Liver (tissue), 9 donors: ENCODE measurements around the gene HLA-DRB1. TPM values are rescaled to one million over a fixed set of nuclear protein-coding genes. Genes with fewer than 3 reads are reported as not detected.

Experiments
- DNase-seq: peaks from one replicate; pipeline ENCODE4 v3.0.0-alpha.2; 2017; ENCODE audit warnings: low spot score
- H3K27ac ChIP-seq, 2 donors: one replicate each; pipeline ENCODE4 v1.7.0; 2013; ENCODE audit warnings: inconsistent platforms in 2 of 2, low read length in 2 of 2, control low read depth in 1 of 2, low read depth in 1 of 2, mild to moderate bottlenecking in 1 of 2
- H3K27me3 ChIP-seq, 4 donors: one replicate each; pipeline versions ENCODE4 v1.6.1 to v1.7.0; 2013; ENCODE audit warnings: low read length in 3 of 4, inconsistent platforms in 1 of 4, mild to moderate bottlenecking in 1 of 4, moderate library complexity in 1 of 4; ENCODE audit not compliant: control insufficient read depth in 4 of 4, insufficient read depth in 4 of 4
- H3K36me3 ChIP-seq, 4 donors: one replicate each; pipeline versions ENCODE4 v1.6.1 to v1.7.0; 2013; ENCODE audit warnings: low read length in 3 of 4, mild to moderate bottlenecking in 3 of 4, low read depth in 1 of 4, moderate library complexity in 1 of 4; ENCODE audit not compliant: control insufficient read depth in 4 of 4, insufficient read depth in 3 of 4
- H3K4me1 ChIP-seq, 4 donors: one replicate each; pipeline versions ENCODE4 v1.6.1 to v1.7.0; 2013; ENCODE audit warnings: low read length in 3 of 4, mild to moderate bottlenecking in 3 of 4, moderate library complexity in 1 of 4; ENCODE audit not compliant: control insufficient read depth in 4 of 4, insufficient read depth in 4 of 4
- H3K4me3 ChIP-seq, 3 donors: one replicate each; pipeline versions ENCODE4 v1.6.1 to v1.7.0; 2013; ENCODE audit warnings: low read length in 3 of 3, control low read depth in 1 of 3, low read depth in 1 of 3, mild to moderate bottlenecking in 1 of 3
- H3K9ac ChIP-seq, 2 donors: one replicate each; pipeline ENCODE4 v1.7.0; 2013; ENCODE audit warnings: low read length in 2 of 2, mild to moderate bottlenecking in 2 of 2, moderate library complexity in 2 of 2, control low read depth in 1 of 2, low read depth in 1 of 2
- H3K9me3 ChIP-seq, 4 donors: one replicate each; pipeline versions ENCODE4 v1.6.1 to v1.7.0; 2013; ENCODE audit warnings: low read length in 3 of 4; ENCODE audit not compliant: control insufficient read depth in 4 of 4
- ATF3 ChIP-seq: IDR thresholded peaks from 2 replicates; pipeline ENCODE4 v1.6.1; 2016; ENCODE audit warnings: antibody characterized with exemption
- CTCF ChIP-seq: fragments of 150-350 bp; IDR thresholded peaks from 2 replicates; pipeline ENCODE4 v1.5.1; 2017; ENCODE audit warnings: improper control_type of control experiment, low read depth, low read length; ENCODE audit not compliant: missing input control
- EGR1 ChIP-seq, 2 donors: IDR thresholded peaks; 2 replicates each; pipeline ENCODE4 v1.6.1; 2016 to 2018; ENCODE audit warnings: antibody characterized with exemption in 2 of 2, low read depth in 2 of 2
- FOXA1 ChIP-seq: IDR thresholded peaks from 2 replicates; pipeline ENCODE4 v1.6.1; 2016; ENCODE audit warnings: antibody characterized with exemption
- FOXA2 ChIP-seq: IDR thresholded peaks from 2 replicates; pipeline ENCODE4 v1.6.1; 2016; ENCODE audit warnings: antibody characterized with exemption
- GABPA ChIP-seq, 2 donors: IDR thresholded peaks in 1 of 2; conservative IDR thresholded peaks in 1 of 2; 2 replicates each; pipeline ENCODE4 v1.6.1; 2016; ENCODE audit warnings: antibody characterized with exemption in 2 of 2, mild to moderate bottlenecking in 1 of 2, moderate library complexity in 1 of 2
- HNF4A ChIP-seq, 2 donors: conservative IDR thresholded peaks; 2 replicates each; pipeline ENCODE4 v1.6.1; 2016; ENCODE audit warnings: antibody characterized with exemption in 2 of 2, mild to moderate bottlenecking in 2 of 2
- HNF4G ChIP-seq: IDR thresholded peaks from 2 replicates; pipeline ENCODE4 v1.6.1; 2016; ENCODE audit warnings: antibody characterized with exemption
- JUND ChIP-seq, 2 donors: IDR thresholded peaks; 2 replicates each; pipeline ENCODE4 v1.6.1; 2016; ENCODE audit warnings: antibody characterized with exemption in 2 of 2
- MAX ChIP-seq: IDR thresholded peaks from 2 replicates; pipeline ENCODE4 v1.6.1; 2016; ENCODE audit warnings: antibody characterized with exemption
- NR2F2 ChIP-seq: IDR thresholded peaks from 2 replicates; pipeline ENCODE4 v1.6.1; 2016; ENCODE audit warnings: antibody characterized with exemption
- RAD21 ChIP-seq, 2 donors: IDR thresholded peaks; 2 replicates each; pipeline ENCODE4 v1.6.1; 2016; ENCODE audit warnings: antibody characterized with exemption in 2 of 2, mild to moderate bottlenecking in 2 of 2
- REST ChIP-seq: IDR thresholded peaks from 2 replicates; pipeline ENCODE4 v1.6.1; 2016; ENCODE audit warnings: antibody characterized with exemption, mild to moderate bottlenecking
- RXRA ChIP-seq, 2 donors: IDR thresholded peaks; 2 replicates each; pipeline ENCODE4 v1.6.1; 2017 to 2018; ENCODE audit warnings: antibody characterized with exemption in 2 of 2, mild to moderate bottlenecking in 1 of 2
- SP1 ChIP-seq: IDR thresholded peaks from 2 replicates; pipeline ENCODE4 v1.6.1; 2018; ENCODE audit warnings: antibody characterized with exemption, mild to moderate bottlenecking
- TAF1 ChIP-seq: conservative IDR thresholded peaks from 2 replicates; pipeline ENCODE4 v1.6.1; 2016; ENCODE audit warnings: antibody characterized with exemption, mild to moderate bottlenecking
- YY1 ChIP-seq: IDR thresholded peaks from 2 replicates; pipeline ENCODE4 v1.6.1; 2016; ENCODE audit warnings: antibody characterized with exemption, mild to moderate bottlenecking
- ZBTB33 ChIP-seq: IDR thresholded peaks from 2 replicates; pipeline ENCODE4 v1.6.1; 2016; ENCODE audit warnings: antibody characterized with exemption
- WGBS: extraction: QIAGEN DNeasy Blood & Tissue Kit; methylation state at CpG from one replicate; pipeline ENCODE4 v1.1.7; 2013; 5-methylcytosine and 5-hydroxymethylcytosine counted together
- polyA plus RNA-seq, 2 donors: library from polyadenylated mRNA; stranded (reverse) in 1 of 2; unstranded in 1 of 2; fragments of 200-250 nt in 1 of 2; fragments of >200 nt in 1 of 2; fragmentation: Nextera tagmentation in 1 of 2; extraction: Ambion mirVana in 1 of 2; gene quantifications; one replicate each; pipeline versions ENCODE4 v1.2.1 to v1.2.3, GENCODE V29; 2013 to 2015
- total RNA-seq, 2 donors: library from RNA; depleted of rRNA; stranded (reverse); fragments of >200 nt; gene quantifications; one replicate each; pipeline ENCODE4 v1.2.3, GENCODE V29; 2014
- donor health status: healthy.
- donor health status: healthy.
- donor health status: healthy.
- donor health status: healthy.
- donor health status: healthy.

HLA-DRB1 gene
- total and polyA plus RNA-seq, 4 donors, result 26.0 to 46.1 (median 36.4) TPM

DNA sequence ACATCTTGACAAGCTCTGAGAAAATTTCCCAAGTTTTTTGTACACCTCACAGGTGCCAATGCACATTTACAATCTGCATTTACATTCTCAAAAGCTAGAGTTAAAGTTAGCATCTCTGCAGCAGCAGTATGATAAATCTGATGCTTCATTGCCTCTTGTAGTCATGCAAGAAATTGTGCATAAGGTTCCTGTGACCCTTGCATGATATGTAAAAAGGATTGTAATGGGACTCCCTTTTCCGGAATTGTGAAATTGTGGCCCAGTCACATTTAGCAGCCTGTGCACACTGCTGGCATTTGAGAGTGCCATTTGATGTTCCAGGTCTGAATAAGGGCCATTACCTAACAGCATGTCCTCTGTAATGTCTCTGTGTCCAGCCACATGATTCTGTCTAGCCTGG lies 24.1 kb downstream of the HLA-DRB1 start:
- no peak overlapping the region for H3K27ac ChIP-seq
- WGBS, result 0% methylated on average over 1 of the region's 1 CpG
- H3K9me3 ChIP-seq, result no peaks in the 10 kb centered on the region

GRCh38 chr6:32562940-32563339 lies 26.7 kb downstream of the HLA-DRB1 start:
- Histone ChIP-seq H3K36me3 (no peaks in the 10 kb centered on the region), H3K27me3 (no peaks in the 10 kb centered on the region), H3K4me1 (no peaks in the 10 kb centered on the region), H3K27ac (no peak overlapping the region), H3K9me3 (no peaks in the 10 kb centered on the region), H3K9ac (no peak overlapping the region), H3K4me3 (no peak overlapping the region)
- no peak for TF ChIP-seq HNF4A (conservative IDR thresholded peaks at IDR 0.05)
- TF ChIP-seq NR2F2, result no peak
- no peak for TF ChIP-seq TAF1
- TF ChIP-seq FOXA1, result no peak
- TF ChIP-seq FOXA2, result no peak
- TF ChIP-seq RAD21 (IDR thresholded peaks at IDR 0.05), result no peak
- TF ChIP-seq YY1, result no peak
- TF ChIP-seq RXRA (IDR thresholded peaks at IDR 0.05), result no peak
- no peak for TF ChIP-seq EGR1 (IDR thresholded peaks at IDR 0.05; ENCODE audit: low read depth in 2 of 2)
- no peak for TF ChIP-seq CTCF
- TF ChIP-seq MAX, result no peak
- no peak for TF ChIP-seq JUND (IDR thresholded peaks at IDR 0.05)
- no peak for TF ChIP-seq SP1
- no peak for TF ChIP-seq REST
- no peak for TF ChIP-seq ZBTB33
- TF ChIP-seq GABPA (IDR thresholded peaks at IDR 0.05 in 1 of 2, conservative IDR thresholded peaks at IDR 0.05 in 1 of 2), result no peak
- no peak for TF ChIP-seq HNF4G
- WGBS, result 39% methylated on average over 2 of the region's 2 CpGs
- no peak for DNase-seq

More for the DNA sequence above, 24.1 kb downstream of the HLA-DRB1 start:
- TF ChIP-seq FOXA1 (no peak), FOXA2 (no peak), ATF3 (no peak)
- no peak for DNase-seq
- no peaks in the 10 kb centered on the region for H3K27me3 ChIP-seq
- no peak overlapping the region for H3K4me3 ChIP-seq
- H3K9ac ChIP-seq, result no peak overlapping the region
- no peaks in the 10 kb centered on the region for H3K4me1 ChIP-seq
- H3K36me3 ChIP-seq, result no peaks in the 10 kb centered on the region
